Spleen (tissue), 11 donors: Measurements from ENCODE around the gene RBM20. TPM values are rescaled to one million over a fixed set of nuclear protein-coding genes. Genes with fewer than 3 reads are reported as not detected.

Experiments used
- DNase-seq: peaks from one replicate; pipeline ENCODE4 v3.0.0-alpha.2; 2020
- H3K27ac ChIP-seq, 8 donors: fragments of 200-600 bp; sonication (generic) in 7 of 8; 1 replicate in 4 of 8; 2 replicates in 4 of 8; pipeline versions ENCODE4 v1.5.0 to v1.8.0; 2016 to 2021; ENCODE audit warnings: inconsistent platforms in 4 of 8, mild to moderate bottlenecking in 4 of 8, moderate library complexity in 1 of 8
- H3K27me3 ChIP-seq, 7 donors: fragments of 200-600 bp; sonication (generic) in 6 of 7; replicated peaks in 1 of 7; 1 replicate in 4 of 7; 2 replicates in 3 of 7; pipeline versions ENCODE4 v1.5.0 to v1.8.0; 2016 to 2021; ENCODE audit warnings: inconsistent platforms in 3 of 7, mild to moderate bottlenecking in 1 of 7
- H3K36me3 ChIP-seq, 6 donors: fragments of 200-600 bp; sonication (generic) in 5 of 6; 1 replicate in 4 of 6; 2 replicates in 2 of 6; pipeline versions ENCODE4 v1.5.0 to v1.8.0; 2016 to 2021; ENCODE audit warnings: inconsistent platforms in 2 of 6
- H3K4me1 ChIP-seq, 6 donors: fragments of 200-600 bp; sonication (generic) in 5 of 6; 1 replicate in 3 of 6; 2 replicates in 3 of 6; pipeline versions ENCODE4 v1.5.0 to v1.8.0; 2016 to 2021; ENCODE audit warnings: inconsistent platforms in 3 of 6
- H3K4me3 ChIP-seq, 8 donors: fragments of 200-600 bp; sonication (generic) in 7 of 8; 1 replicate in 4 of 8; 2 replicates in 4 of 8; pipeline versions ENCODE4 v1.5.0 to v1.8.0; 2016 to 2021; ENCODE audit warnings: inconsistent platforms in 4 of 8, mild to moderate bottlenecking in 4 of 8, moderate library complexity in 2 of 8
- H3K9me3 ChIP-seq, 8 donors: fragments of 200-600 bp; sonication (generic) in 7 of 8; 1 replicate in 4 of 8; 2 replicates in 4 of 8; pipeline versions ENCODE4 v1.5.0 to v1.8.0; 2016 to 2021; ENCODE audit warnings: inconsistent platforms in 4 of 8
- POLR2A ChIP-seq, 3 donors: fragments of 450-650 bp; IDR thresholded peaks; one replicate each; pipeline ENCODE4 v1.5.1; 2017; ENCODE audit warnings: antibody characterized with exemption in 3 of 3, mild to moderate bottlenecking in 1 of 3
- POLR2AphosphoS5 ChIP-seq, 3 donors: sonication (generic); formaldehyde crosslinking; IDR thresholded peaks; one replicate each; pipeline ENCODE4 v1.5.1; 2017; ENCODE audit warnings: antibody characterized with exemption in 3 of 3
- WGBS, 5 donors: extraction: QIAGEN DNeasy Blood & Tissue Kit in 3 of 5; methylation state at CpG; one replicate each; pipeline versions ENCODE4 v1.1.5 to v1.1.7; 2013 to 2018; 5-methylcytosine and 5-hydroxymethylcytosine counted together
- intact Hi-C: fragments of 100-400 bp; cut with DNase I; formaldehyde crosslinking; loops from one replicate; pipeline ENCODE4 v1.15.0; 2023; ENCODE audit warnings: low total_unique reads
- polyA plus RNA-seq, 3 donors: library from polyadenylated mRNA; stranded (reverse); fragments of 200-250 nt; gene quantifications; one replicate each; pipeline ENCODE4 v1.2.1, GENCODE V29; 2013
- total RNA-seq, 7 donors: library from RNA; depleted of rRNA in 3 of 7; stranded (reverse); fragments of >200 nt in 3 of 7; fragmentation: NEBNext Ultra II Directional in 4 of 7; extraction: Animal tissue kit (Norgen Biotek cat#: 25700) in 4 of 7; gene quantifications; one replicate each; pipeline versions ENCODE4 v1.1.0 to v1.2.1, GENCODE V29; 2016 to 2021
- TF ChIP-seq, protein P1 (sequence below), 11 experiments: fragments of 200-600 bp in 7 of 11; fragments of 450-650 bp in 4 of 11; sonication (generic) in 4 of 11; IDR thresholded peaks in 8 of 11; conservative IDR thresholded peaks in 3 of 11; 1 replicate in 7 of 11; 2 replicates in 4 of 11; pipeline versions ENCODE4 v1.4.0 to v1.8.0; 2016 to 2021; ENCODE audit warnings: antibody characterized with exemption in 11 of 11, inconsistent platforms in 4 of 11, mild to moderate bottlenecking in 1 of 11
- donor health status: healthy with polysubstance abuse.
- donor health status: DM: no; HTN: no; CAD: no; lungs with moderate emphysema.
- donor health status: DM: no; HTN: no; CAD: no.
- donor health status: Bipolar disorder and iron deficiency.
- donor health status: healthy.
- donor health status: DM: no; HTN: no; CAD: no.
- donor health status: DM: yes; HTN: yes; CAD: no.

RBM20 gene
- total and polyA plus RNA-seq, 10 donors, result 0.04 to 0.72 (median 0.29) TPM; not detected in 1

- Histone ChIP-seq H3K4me1 (peaks cover 78 to 87% (median 86%) of the 10 kb centered on the region in 6 donors), H3K27me3 (no peaks in the 10 kb centered on the region), H3K9me3 (no peaks in the 10 kb centered on the region), H3K4me3 (peak overlapping the region in 1 of 8 donors; percentile 43), H3K27ac (peak overlapping the region; percentile 82 to 100 (median 99)), H3K36me3 (no peaks in the 10 kb centered on the region)
- DNase-seq, result peak; percentile 86
- 27 to 56% (median 52%) methylated on average over 2 to 7 of the region's 7 CpGs for WGBS, 5 donors
- TF ChIP-seq POLR2AphosphoS5 (IDR thresholded peaks at IDR 0.05) (peak; percentile 64 to 85 (median 67)), POLR2A (IDR thresholded peaks at IDR 0.05) (no peak)
- intact Hi-C loops, result no loop called here
Observed at GRCh38 chr10:110860576-110861241, 216.6 kb downstream of the RBM20 start.

- TF ChIP-seq, protein P1, sequence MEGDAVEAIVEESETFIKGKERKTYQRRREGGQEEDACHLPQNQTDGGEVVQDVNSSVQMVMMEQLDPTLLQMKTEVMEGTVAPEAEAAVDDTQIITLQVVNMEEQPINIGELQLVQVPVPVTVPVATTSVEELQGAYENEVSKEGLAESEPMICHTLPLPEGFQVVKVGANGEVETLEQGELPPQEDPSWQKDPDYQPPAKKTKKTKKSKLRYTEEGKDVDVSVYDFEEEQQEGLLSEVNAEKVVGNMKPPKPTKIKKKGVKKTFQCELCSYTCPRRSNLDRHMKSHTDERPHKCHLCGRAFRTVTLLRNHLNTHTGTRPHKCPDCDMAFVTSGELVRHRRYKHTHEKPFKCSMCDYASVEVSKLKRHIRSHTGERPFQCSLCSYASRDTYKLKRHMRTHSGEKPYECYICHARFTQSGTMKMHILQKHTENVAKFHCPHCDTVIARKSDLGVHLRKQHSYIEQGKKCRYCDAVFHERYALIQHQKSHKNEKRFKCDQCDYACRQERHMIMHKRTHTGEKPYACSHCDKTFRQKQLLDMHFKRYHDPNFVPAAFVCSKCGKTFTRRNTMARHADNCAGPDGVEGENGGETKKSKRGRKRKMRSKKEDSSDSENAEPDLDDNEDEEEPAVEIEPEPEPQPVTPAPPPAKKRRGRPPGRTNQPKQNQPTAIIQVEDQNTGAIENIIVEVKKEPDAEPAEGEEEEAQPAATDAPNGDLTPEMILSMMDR (IDR thresholded peaks at IDR 0.05 in 8 of 11, conservative IDR thresholded peaks at IDR 0.05 in 3 of 11), result no peak
- TF ChIP-seq POLR2A (IDR thresholded peaks at IDR 0.05), result no peak
- no peak for TF ChIP-seq POLR2AphosphoS5 (IDR thresholded peaks at IDR 0.05)
- H3K27ac ChIP-seq, result peak overlapping the region; percentile 82 to 100 (median 99)
- no peak overlapping the region for H3K4me3 ChIP-seq
- intact Hi-C loops, result no loop called here
- no peaks in the 10 kb centered on the region for H3K36me3 ChIP-seq
- peaks cover 85 to 95% (median 94%) of the 10 kb centered on the region in 6 donors for H3K4me1 ChIP-seq
- H3K27me3 ChIP-seq, result no peaks in the 10 kb centered on the region
- no peaks in the 10 kb centered on the region for H3K9me3 ChIP-seq
- WGBS, 5 donors, result 97 to 99% (median 98%) methylated on average over 2 of the region's 2 CpGs
- DNase-seq, result no peak
Observed at GRCh38 chr10:110861476-110861875, 217.3 kb downstream of the RBM20 start.

- peaks cover 91 to 100% (median 99%) of the 10 kb centered on the region in 6 donors for H3K4me1 ChIP-seq
- no peak for DNase-seq
- no peak for TF ChIP-seq POLR2A (IDR thresholded peaks at IDR 0.05)
- TF ChIP-seq POLR2AphosphoS5 (IDR thresholded peaks at IDR 0.05), result no peak
- TF ChIP-seq, protein P1 (IDR thresholded peaks at IDR 0.05 in 8 of 11, conservative IDR thresholded peaks at IDR 0.05 in 3 of 11), result no peak
- no peaks in the 10 kb centered on the region for H3K27me3 ChIP-seq
- 49 to 76% (median 57%) methylated on average over 5 to 6 of the region's 6 CpGs for WGBS, 5 donors
- intact Hi-C loops, result no loop called here
- peak overlapping the region; percentile 82 to 100 (median 99) for H3K27ac ChIP-seq
- no peaks in the 10 kb centered on the region for H3K9me3 ChIP-seq
- H3K36me3 ChIP-seq, result no peaks in the 10 kb centered on the region
- peak overlapping the region in 1 of 8 donors; percentile 30 for H3K4me3 ChIP-seq
Observed at GRCh38 chr10:110861930-110862649, 218.0 kb downstream of the RBM20 start.

DNA sequence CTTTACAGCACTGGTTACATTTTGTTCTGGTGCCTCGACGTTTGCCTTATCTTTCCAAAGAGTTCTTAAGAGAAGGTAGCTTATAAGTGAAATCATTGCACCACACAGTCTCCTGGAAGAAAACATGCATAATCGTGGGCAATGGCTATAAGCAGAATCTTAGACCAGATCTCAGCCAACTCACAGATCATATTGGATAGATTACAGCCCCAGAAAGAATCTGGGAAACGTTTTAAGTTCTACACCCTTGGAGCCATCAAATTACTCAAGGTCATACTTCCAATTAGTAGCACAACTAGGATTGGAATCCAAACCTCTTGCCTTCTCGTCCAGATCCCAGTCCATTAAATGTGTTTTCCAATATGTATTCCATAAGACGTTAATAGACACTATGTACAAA, 218.8 kb downstream of the RBM20 start:
- H3K9me3 ChIP-seq, result no peaks in the 10 kb centered on the region
- DNase-seq, result no peak
- H3K36me3 ChIP-seq, result no peaks in the 10 kb centered on the region
- no peak for TF ChIP-seq POLR2A (IDR thresholded peaks at IDR 0.05)
- TF ChIP-seq, protein P1 (IDR thresholded peaks at IDR 0.05 in 8 of 11, conservative IDR thresholded peaks at IDR 0.05 in 3 of 11), result no peak
- no peak for TF ChIP-seq POLR2AphosphoS5 (IDR thresholded peaks at IDR 0.05)
- H3K4me3 ChIP-seq, result peak overlapping the region in 1 of 8 donors; percentile 30
- peak overlapping the region; percentile 82 to 100 (median 99) for H3K27ac ChIP-seq
- intact Hi-C loops, result no loop called here
- no peaks in the 10 kb centered on the region for H3K27me3 ChIP-seq
- 82 to 89% (median 87%) methylated on average over 6 of the region's 6 CpGs for WGBS, 5 donors
- H3K4me1 ChIP-seq, result peaks cover 90 to 100% (median 99%) of the 10 kb centered on the region in 6 donors
